SK-N-MC (cell line): ENCODE results near the gene CPXM2.

Experiments
- EZH2 ChIP-seq: fragments of 200-600 bp; sonication (generic); IDR thresholded peaks from one replicate; pipeline ENCODE4 v1.6.1; 2017; ENCODE audit warnings: antibody characterized with exemption
- FOXP2 ChIP-seq: optimal IDR thresholded peaks from 2 replicates; pipeline ENCODE3; 2011; ENCODE audit warnings: mild to moderate bottlenecking, moderate library complexity; ENCODE audit not compliant: insufficient read depth; ENCODE audit errors: extremely low read length, control extremely low read depth
- POLR2AphosphoS5 ChIP-seq: IDR thresholded peaks from 2 replicates; pipeline ENCODE4 v1.6.1; 2012; ENCODE audit warnings: mild to moderate bottlenecking, low read depth, low read length, borderline replicate concordance

DNA sequence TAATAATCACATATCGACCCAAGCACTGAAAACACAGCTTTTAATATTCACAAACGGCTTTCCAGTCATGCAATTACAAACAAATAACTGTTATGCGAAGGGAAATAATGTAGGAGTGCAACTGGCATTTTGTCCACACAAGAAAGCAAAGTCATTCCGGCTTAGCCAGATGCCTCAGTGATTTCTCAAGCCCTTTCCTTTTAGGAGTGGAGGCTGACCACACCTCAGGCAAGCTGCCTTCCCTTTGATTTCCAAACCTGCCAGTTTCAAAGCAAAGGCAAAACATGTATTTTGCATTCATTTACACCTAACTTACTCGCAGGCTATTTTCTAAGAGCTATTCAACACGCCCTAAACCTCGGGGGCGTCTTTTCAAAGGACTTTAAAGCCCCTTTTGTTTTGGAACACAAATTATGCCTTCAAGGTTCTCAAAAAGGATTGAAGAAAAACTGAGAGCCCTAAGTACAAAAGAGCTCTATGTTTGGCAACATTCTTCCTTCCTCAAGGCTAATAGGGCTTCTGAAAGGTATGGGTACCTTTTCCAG is 109.6 kb downstream of the CPXM2 start:
- TF ChIP-seq POLR2AphosphoS5 (no peak), EZH2 (no peak), FOXP2 (no peak)
